HAP-1 (cell line): ENCODE measurements around the gene CD226.

Source experiments
- DNase-seq, 2 experiments: peaks; one replicate each; pipeline ENCODE4 v3.0.0-alpha.2; 2016 to 2020; ENCODE audit warnings: low spot score in 2 of 2
- H3K27me3 ChIP-seq: fragments of 250-450 bp; sonication (Bioruptor Pico); 2 replicates; pipeline ENCODE4 v1.5.1; 2020; ENCODE audit warnings: low read depth, mild to moderate bottlenecking, moderate library complexity
- H3K36me3 ChIP-seq: fragments of 250-450 bp; sonication (Bioruptor Pico); replicated peaks from 2 replicates; pipeline ENCODE4 v1.5.1; 2020; ENCODE audit warnings: mild to moderate bottlenecking
- H3K4me1 ChIP-seq: fragments of 250-450 bp; sonication (Bioruptor Pico); 2 replicates; pipeline ENCODE4 v1.5.1; 2020; ENCODE audit warnings: mild to moderate bottlenecking
- H3K4me3 ChIP-seq: fragments of 250-450 bp; sonication (Bioruptor Pico); 2 replicates; pipeline ENCODE4 v1.5.1; 2020; ENCODE audit warnings: mild to moderate bottlenecking, moderate library complexity
- H3K9me3 ChIP-seq: fragments of 250-450 bp; sonication (Bioruptor Pico); 2 replicates; pipeline ENCODE4 v1.5.1; 2020; ENCODE audit warnings: mild to moderate bottlenecking, moderate library complexity
- in situ Hi-C: fragments of 300-500 bp; cut with MboI; formaldehyde crosslinking; loops from 3 replicates; pipeline ENCODE4 v1.14.3; 2020; ENCODE audit warnings: low sequenced_read_pairs, inconsistent platforms, mixed read lengths

CD226 gene

DNA sequence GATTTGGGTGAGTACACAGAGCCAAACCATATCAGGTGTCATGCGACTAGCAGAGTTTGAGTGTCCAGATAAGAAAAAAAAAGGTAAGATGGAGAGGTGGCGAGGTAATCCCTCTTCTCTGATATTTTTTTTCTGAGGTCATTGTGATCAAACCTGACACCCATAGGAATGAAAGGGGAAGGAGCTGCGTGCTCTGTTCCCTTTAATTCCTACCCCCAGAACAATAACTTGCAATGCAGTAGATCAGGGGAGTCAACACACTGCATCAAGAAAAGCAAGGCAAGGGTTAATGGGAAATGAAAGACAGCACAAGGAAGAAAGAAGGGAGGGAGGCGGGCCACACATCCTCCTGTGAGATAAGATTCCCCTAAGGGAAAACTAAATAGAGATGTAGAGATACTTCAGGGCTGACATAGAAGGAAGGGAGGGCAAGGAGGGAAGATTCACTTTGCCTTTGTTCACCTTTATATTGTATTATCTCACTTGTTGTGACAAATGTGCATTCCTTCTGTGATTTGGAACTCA is 132.8 kb downstream of the CD226 start:
- Histone ChIP-seq H3K4me3 (no peak overlapping the region), H3K9me3 (no peaks in the 10 kb centered on the region), H3K36me3 (no peaks in the 10 kb centered on the region), H3K27me3 (no peaks in the 10 kb centered on the region), H3K4me1 (no peaks in the 10 kb centered on the region)
- in situ Hi-C loops = no loop called here
- DNase-seq = no peak

DNA sequence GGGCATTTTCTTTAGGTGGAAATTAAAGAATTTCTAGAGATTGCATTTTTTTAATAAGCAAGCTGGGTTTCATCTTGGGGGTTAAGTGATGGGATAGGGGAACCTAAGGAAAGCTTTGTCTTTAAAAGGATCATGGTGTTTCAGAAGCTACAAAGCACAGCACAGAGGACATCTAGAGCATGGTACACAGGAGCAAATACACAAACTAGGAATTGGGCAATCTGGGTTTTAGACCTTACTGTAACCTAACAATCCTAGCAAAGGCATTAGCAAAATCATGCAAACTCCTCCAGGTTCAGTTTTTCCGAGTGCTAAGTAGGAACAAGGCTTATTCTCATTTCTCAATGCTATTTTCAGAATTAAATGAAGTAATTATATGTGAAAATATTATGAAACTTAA is 134.1 kb downstream of the CD226 start:
- in situ Hi-C loops = no loop called here
- no peak overlapping the region for H3K4me3 ChIP-seq
- DNase-seq = no peak
- no peaks in the 10 kb centered on the region for H3K36me3 ChIP-seq
- no peaks in the 10 kb centered on the region for H3K27me3 ChIP-seq
- H3K4me1 ChIP-seq = no peaks in the 10 kb centered on the region
- no peaks in the 10 kb centered on the region for H3K9me3 ChIP-seq

DNA sequence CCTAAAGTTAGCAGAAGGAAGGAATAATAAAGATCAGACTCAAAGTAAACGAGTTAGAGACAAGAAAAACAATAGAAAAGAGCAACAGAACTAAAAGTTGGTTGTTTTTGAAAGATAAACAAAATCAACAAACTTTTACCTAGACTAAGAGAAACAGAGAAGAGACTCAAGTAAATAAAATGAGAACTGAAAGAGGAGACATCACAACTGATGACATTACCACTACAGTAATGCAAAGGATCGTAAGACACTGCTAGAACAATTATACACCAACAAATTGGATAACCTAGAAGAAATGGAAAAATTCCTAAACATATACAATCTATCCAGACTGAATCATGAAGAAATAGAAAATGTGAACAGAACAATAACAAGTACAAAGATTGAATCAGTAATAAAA is 139.3 kb downstream of the CD226 start:
- in situ Hi-C loops = no loop called here
- DNase-seq = no peak
- Histone ChIP-seq H3K36me3 (no peaks in the 10 kb centered on the region), H3K4me1 (no peaks in the 10 kb centered on the region), H3K9me3 (no peaks in the 10 kb centered on the region), H3K4me3 (no peak overlapping the region), H3K27me3 (no peaks in the 10 kb centered on the region)

DNA sequence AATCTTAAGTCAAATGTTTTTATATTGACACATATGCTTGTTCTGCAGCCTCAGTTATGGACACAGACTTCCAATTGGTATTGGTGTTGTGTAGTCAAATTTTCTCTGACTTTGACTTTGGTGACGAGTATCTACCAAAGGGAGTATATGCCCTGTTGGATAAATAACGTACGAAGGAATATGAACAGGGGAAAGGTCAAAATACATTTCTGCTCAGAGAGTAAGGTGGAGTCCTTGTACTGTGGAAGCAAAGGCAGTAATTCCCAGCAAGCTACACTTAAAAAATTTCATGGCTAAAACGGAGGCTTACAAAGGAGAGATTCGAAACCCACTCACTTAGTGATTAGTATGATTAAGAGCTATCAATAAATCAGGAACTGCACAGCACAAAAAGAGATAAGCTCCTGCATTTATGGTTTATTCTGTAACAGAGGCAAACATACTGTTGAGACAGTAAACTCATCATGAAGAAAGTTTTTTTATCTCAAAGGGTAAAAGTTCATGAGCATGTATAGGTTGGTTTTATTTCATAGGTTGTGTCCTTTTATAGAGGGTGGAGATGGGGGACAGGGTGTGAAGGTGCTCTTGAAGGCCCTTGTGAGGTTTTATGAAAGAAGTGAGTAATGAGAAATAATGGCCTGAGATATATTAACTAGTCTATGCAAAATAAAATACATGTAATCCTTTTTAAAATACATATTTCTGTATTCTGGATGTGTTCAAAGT is 142.7 kb downstream of the CD226 start:
- Histone ChIP-seq H3K27me3 (no peaks in the 10 kb centered on the region), H3K9me3 (no peaks in the 10 kb centered on the region), H3K4me1 (no peaks in the 10 kb centered on the region), H3K36me3 (no peaks in the 10 kb centered on the region), H3K4me3 (no peak overlapping the region)
- in situ Hi-C loops = no loop called here
- DNase-seq = no peak
